Measurements from ENCODE around the gene DMD.

DNA sequence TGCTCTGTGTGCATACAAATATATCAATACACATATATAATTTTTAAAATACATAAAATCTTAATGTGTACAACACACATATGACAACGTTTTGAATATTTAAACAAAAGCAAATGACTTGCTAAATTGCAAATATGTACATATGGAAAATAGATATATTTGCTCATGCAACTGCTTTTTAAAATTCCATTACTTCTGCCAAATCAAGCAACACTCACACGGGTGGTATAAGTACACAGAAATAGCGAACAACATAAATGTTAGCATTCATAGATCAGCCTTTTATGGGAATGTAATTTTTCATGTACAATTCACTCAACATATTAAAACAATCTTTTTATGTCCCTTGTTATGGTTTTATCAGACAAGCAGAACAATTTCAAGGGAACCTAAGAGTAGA lies 116.3 kb downstream of the DMD start:
- TF ChIP-seq EZH2 (IDR thresholded peaks at IDR 0.05; ENCODE audit: insufficient read depth, poor library complexity, severe bottlenecking) = no peak
- no peak for TF ChIP-seq EZH2phosphoT487 (IDR thresholded peaks at IDR 0.05; ENCODE audit: insufficient read depth, low read depth)

Measured in GM23248 (cell line).